ENCODE results near the gene ATRNL1. TPM values are rescaled to one million over a fixed set of nuclear protein-coding genes. Genes with fewer than 3 reads are reported as not detected.

Gene ATRNL1
- polyA plus RNA-seq, 2 of the 4 experiments (the other 2 are of a cell fraction), result 0.13 to 0.34 TPM

DNA sequence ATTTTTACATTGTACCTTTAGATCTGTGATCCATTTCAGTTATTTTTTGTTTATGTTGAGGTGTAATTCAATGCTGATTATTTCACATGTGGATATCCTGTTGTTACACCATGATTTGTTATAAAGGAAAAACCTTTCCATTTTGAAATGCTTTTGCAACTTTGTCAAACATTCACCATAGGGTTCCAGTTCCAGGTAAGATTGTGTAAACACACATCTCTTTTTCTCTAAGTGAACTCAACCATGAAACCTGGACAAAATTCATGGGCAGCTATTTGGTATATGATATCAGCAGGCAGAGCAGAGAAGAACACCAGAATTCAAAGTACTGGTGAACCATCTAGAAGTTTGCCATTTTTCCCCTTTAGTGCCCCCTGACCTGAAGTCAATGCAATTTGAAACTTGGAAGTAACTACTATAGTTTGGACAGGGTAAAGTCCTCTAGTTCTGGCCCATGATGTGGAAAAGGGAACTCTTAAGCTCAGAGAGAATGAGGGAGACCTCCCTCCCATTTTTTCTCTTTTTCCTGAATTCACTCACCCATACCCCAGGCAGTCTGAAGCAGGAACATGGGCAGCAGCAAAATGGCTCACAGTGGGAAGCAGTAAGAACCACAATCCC, 446.1 kb downstream of the ATRNL1 start:
- POLR2A ChIA-PET, result no interaction called here
- CTCF ChIA-PET, result interaction anchor here (0.8 kb wide), 1 partner anchor 18 kb away, joined by 3 read pairs; no protein-coding TSS in a partner anchor

DNA sequence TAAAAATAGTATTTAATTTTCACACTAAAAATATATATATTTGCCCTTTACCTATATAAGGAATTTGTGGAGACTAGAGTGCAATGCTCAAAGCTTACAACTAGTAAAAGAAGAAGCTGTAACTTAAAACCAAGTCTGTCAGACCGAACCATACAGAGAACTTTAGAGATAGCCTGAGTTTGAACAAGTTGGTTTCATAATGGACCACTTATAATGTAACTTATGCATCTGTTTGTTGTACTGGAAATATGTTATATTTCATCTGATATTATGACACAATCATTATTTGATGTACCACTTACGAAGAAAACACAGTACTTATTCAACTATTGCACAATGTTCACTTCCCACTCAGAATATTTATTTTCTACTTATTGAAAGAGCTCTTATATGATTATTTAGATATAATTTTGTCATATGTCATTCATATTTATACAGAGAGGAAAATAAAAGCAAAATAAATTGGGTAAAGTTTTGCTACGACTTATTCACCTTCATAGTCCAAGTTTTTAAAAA, 462.8 kb downstream of the ATRNL1 start:
- CTCF ChIA-PET, result interaction anchor here (0.6 kb wide), 1 partner anchor 202 kb away, joined by 3 read pairs; no protein-coding TSS in a partner anchor

More for the DNA sequence above, 446.1 kb downstream of the ATRNL1 start:
- Histone ChIP-seq H3K4me2 (no peak overlapping the region), H3K4me1 (no peaks in the 10 kb centered on the region), H3K27ac (no peak overlapping the region), H3K4me3 (no peak overlapping the region), H3K9me3 (no peaks in the 10 kb centered on the region)
- TF ChIP-seq KDM5A (IDR thresholded peaks at IDR 0.05) (no peak), EHMT2 (IDR thresholded peaks at IDR 0.05; ENCODE audit: low read depth) (no peak), SMC3 (IDR thresholded peaks at IDR 0.05) (no peak), MAFK (IDR thresholded peaks at IDR 0.05; ENCODE audit: partially characterized antibody) (no peak)
- TF ChIP-seq, protein P1, sequence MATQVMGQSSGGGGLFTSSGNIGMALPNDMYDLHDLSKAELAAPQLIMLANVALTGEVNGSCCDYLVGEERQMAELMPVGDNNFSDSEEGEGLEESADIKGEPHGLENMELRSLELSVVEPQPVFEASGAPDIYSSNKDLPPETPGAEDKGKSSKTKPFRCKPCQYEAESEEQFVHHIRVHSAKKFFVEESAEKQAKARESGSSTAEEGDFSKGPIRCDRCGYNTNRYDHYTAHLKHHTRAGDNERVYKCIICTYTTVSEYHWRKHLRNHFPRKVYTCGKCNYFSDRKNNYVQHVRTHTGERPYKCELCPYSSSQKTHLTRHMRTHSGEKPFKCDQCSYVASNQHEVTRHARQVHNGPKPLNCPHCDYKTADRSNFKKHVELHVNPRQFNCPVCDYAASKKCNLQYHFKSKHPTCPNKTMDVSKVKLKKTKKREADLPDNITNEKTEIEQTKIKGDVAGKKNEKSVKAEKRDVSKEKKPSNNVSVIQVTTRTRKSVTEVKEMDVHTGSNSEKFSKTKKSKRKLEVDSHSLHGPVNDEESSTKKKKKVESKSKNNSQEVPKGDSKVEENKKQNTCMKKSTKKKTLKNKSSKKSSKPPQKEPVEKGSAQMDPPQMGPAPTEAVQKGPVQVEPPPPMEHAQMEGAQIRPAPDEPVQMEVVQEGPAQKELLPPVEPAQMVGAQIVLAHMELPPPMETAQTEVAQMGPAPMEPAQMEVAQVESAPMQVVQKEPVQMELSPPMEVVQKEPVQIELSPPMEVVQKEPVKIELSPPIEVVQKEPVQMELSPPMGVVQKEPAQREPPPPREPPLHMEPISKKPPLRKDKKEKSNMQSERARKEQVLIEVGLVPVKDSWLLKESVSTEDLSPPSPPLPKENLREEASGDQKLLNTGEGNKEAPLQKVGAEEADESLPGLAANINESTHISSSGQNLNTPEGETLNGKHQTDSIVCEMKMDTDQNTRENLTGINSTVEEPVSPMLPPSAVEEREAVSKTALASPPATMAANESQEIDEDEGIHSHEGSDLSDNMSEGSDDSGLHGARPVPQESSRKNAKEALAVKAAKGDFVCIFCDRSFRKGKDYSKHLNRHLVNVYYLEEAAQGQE (IDR thresholded peaks at IDR 0.05), result no peak
- TF ChIP-seq, protein P2, sequence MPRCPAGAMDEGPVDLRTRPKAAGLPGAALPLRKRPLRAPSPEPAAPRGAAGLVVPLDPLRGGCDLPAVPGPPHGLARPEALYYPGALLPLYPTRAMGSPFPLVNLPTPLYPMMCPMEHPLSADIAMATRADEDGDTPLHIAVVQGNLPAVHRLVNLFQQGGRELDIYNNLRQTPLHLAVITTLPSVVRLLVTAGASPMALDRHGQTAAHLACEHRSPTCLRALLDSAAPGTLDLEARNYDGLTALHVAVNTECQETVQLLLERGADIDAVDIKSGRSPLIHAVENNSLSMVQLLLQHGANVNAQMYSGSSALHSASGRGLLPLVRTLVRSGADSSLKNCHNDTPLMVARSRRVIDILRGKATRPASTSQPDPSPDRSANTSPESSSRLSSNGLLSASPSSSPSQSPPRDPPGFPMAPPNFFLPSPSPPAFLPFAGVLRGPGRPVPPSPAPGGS (IDR thresholded peaks at IDR 0.05), result no peak
- ATAC-seq, result no peak
- no peak for FAIRE-seq
- DNase-seq (ENCODE audit: low read depth in 1 of 2, low spot score in 1 of 2), result no peak

More for the DNA sequence above, 462.8 kb downstream of the ATRNL1 start:
- Histone ChIP-seq H3K27ac (no peak overlapping the region), H3K4me1 (no peaks in the 10 kb centered on the region), H3K4me2 (no peak overlapping the region), H3K9me3 (no peaks in the 10 kb centered on the region), H3K4me3 (no peak overlapping the region)
- FAIRE-seq, result no peak
- 15% methylated on average over 3 of the region's 3 CpGs for WGBS (ENCODE audit: missing lambda C conversion rate)
- ATAC-seq, result no peak
- no peak for TF ChIP-seq CBX2 (IDR thresholded peaks at IDR 0.05; ENCODE audit: borderline replicate concordance, low read depth)
- TF ChIP-seq, protein P3, sequence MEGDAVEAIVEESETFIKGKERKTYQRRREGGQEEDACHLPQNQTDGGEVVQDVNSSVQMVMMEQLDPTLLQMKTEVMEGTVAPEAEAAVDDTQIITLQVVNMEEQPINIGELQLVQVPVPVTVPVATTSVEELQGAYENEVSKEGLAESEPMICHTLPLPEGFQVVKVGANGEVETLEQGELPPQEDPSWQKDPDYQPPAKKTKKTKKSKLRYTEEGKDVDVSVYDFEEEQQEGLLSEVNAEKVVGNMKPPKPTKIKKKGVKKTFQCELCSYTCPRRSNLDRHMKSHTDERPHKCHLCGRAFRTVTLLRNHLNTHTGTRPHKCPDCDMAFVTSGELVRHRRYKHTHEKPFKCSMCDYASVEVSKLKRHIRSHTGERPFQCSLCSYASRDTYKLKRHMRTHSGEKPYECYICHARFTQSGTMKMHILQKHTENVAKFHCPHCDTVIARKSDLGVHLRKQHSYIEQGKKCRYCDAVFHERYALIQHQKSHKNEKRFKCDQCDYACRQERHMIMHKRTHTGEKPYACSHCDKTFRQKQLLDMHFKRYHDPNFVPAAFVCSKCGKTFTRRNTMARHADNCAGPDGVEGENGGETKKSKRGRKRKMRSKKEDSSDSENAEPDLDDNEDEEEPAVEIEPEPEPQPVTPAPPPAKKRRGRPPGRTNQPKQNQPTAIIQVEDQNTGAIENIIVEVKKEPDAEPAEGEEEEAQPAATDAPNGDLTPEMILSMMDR (IDR thresholded peaks at IDR 0.05), result no peak
- TF ChIP-seq HOXB5 (CRISPR knock-in tag; IDR thresholded peaks at IDR 0.05), result no peak
- TF ChIP-seq FOSB (CRISPR knock-in tag; IDR thresholded peaks at IDR 0.05), result no peak
- TF ChIP-seq EP300 (IDR thresholded peaks at IDR 0.05), result no peak
- TF ChIP-seq, protein P4, sequence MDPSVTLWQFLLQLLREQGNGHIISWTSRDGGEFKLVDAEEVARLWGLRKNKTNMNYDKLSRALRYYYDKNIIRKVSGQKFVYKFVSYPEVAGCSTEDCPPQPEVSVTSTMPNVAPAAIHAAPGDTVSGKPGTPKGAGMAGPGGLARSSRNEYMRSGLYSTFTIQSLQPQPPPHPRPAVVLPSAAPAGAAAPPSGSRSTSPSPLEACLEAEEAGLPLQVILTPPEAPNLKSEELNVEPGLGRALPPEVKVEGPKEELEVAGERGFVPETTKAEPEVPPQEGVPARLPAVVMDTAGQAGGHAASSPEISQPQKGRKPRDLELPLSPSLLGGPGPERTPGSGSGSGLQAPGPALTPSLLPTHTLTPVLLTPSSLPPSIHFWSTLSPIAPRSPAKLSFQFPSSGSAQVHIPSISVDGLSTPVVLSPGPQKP (IDR thresholded peaks at IDR 0.05; ENCODE audit: low read depth, low read length), result no peak
- TF ChIP-seq HDAC2 (IDR thresholded peaks at IDR 0.05), result no peak
- TF ChIP-seq CHD4 (IDR thresholded peaks at IDR 0.05; ENCODE audit: borderline replicate concordance), result no peak
- no peak for TF ChIP-seq RFX5 (IDR thresholded peaks at IDR 0.05)
- TF ChIP-seq, protein P5, sequence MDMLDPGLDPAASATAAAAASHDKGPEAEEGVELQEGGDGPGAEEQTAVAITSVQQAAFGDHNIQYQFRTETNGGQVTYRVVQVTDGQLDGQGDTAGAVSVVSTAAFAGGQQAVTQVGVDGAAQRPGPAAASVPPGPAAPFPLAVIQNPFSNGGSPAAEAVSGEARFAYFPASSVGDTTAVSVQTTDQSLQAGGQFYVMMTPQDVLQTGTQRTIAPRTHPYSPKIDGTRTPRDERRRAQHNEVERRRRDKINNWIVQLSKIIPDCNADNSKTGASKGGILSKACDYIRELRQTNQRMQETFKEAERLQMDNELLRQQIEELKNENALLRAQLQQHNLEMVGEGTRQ (IDR thresholded peaks at IDR 0.05), result no peak
- no peak for TF ChIP-seq MAFK (IDR thresholded peaks at IDR 0.05; ENCODE audit: partially characterized antibody)
- no peak for TF ChIP-seq FOSL2 (IDR thresholded peaks at IDR 0.05)
- no peak for TF ChIP-seq FOSL2 (CRISPR knock-in tag; IDR thresholded peaks at IDR 0.05)
- TF ChIP-seq NR3C1 (IDR thresholded peaks at IDR 0.05), result no peak
- no peak for TF ChIP-seq KDM5A (IDR thresholded peaks at IDR 0.05)
- DNase-seq (ENCODE audit: low read depth in 1 of 2, low spot score in 1 of 2), result no peak
- POLR2A ChIA-PET, result no interaction called here

All from A549 (cell line).